ENCODE results near the gene RRP9.
"Not testable (repeated sequence)": the region's sequence is repeated elsewhere in the genome, so short reads cannot be mapped to it uniquely, and the experiment has no call there.

The RRP9 gene

GRCh38 chr3:51938780-51939425, 2.8 kb downstream of the RRP9 start:
- DNase-seq (ENCODE audit: low spot score), result no peak

- no peak for DNase-seq (ENCODE audit: low spot score)
Measured at GRCh38 chr3:51937611-51938450, 3.9 kb downstream of the RRP9 start.

GRCh38 chr3:51937014-51937413, 4.7 kb downstream of the RRP9 start:
- DNase-seq (ENCODE audit: low spot score), result no peak

- DNase-seq (ENCODE audit: low spot score), result no peak
Measured at GRCh38 chr3:51935886-51936755, 5.6 kb downstream of the RRP9 start.

GRCh38 chr3:51934991-51935885, 6.5 kb downstream of the RRP9 start:
- DNase-seq (ENCODE audit: low spot score), result peak; percentile 24

GRCh38 chr3:51934139-51934850, 7.4 kb downstream of the RRP9 start:
- DNase-seq (ENCODE audit: low spot score), result peak; percentile 15

- DNase-seq (ENCODE audit: low spot score), result peak; percentile 18
Measured at GRCh38 chr3:51933471-51934138, 8.1 kb downstream of the RRP9 start.

- no peak for DNase-seq (ENCODE audit: low spot score)
Measured at GRCh38 chr3:51932471-51933370, 9.0 kb downstream of the RRP9 start.

- DNase-seq (ENCODE audit: low spot score), result no peak
Measured at GRCh38 chr3:51931756-51932155, 9.9 kb downstream of the RRP9 start.

- DNase-seq (ENCODE audit: low spot score), result no peak
Measured at GRCh38 chr3:51930439-51930838, 11.3 kb downstream of the RRP9 start.

GRCh38 chr3:51929420-51930003, 12.2 kb downstream of the RRP9 start:
- DNase-seq (ENCODE audit: low spot score), result peak; percentile 29

- DNase-seq (ENCODE audit: low spot score), result not testable (repeated sequence)
Measured at GRCh38 chr3:51928981-51929380, 12.7 kb downstream of the RRP9 start.

GRCh38 chr3:51928438-51928837, 13.3 kb downstream of the RRP9 start:
- peak; percentile 21 for DNase-seq (ENCODE audit: low spot score)

- no peak for DNase-seq (ENCODE audit: low spot score)
Measured at GRCh38 chr3:51927061-51927977, 14.4 kb downstream of the RRP9 start.

- DNase-seq (ENCODE audit: low spot score), result no peak
Measured at GRCh38 chr3:51921081-51921578, 20.6 kb downstream of the RRP9 start.

GRCh38 chr3:51916418-51916817, 25.3 kb downstream of the RRP9 start:
- DNase-seq (ENCODE audit: low spot score), result no peak

- DNase-seq (ENCODE audit: low spot score), result no peak
Measured at GRCh38 chr3:51908026-51908425, 33.7 kb downstream of the RRP9 start.

Data from D341Med (cell line).